Activated CD8-positive, alpha-beta memory T cell treated with anti-CD3 and anti-CD28 coated beads for 24 hours (primary cell): ENCODE results near the gene ABCC10.
"Not testable (repeated sequence)": the region's sequence is repeated elsewhere in the genome, so short reads cannot be mapped to it uniquely, and the experiment has no call there.

Experiments used
- DNase-seq: peaks from one replicate; pipeline ENCODE4 v3.0.0-alpha.2; 2020

ABCC10 gene

DNA sequence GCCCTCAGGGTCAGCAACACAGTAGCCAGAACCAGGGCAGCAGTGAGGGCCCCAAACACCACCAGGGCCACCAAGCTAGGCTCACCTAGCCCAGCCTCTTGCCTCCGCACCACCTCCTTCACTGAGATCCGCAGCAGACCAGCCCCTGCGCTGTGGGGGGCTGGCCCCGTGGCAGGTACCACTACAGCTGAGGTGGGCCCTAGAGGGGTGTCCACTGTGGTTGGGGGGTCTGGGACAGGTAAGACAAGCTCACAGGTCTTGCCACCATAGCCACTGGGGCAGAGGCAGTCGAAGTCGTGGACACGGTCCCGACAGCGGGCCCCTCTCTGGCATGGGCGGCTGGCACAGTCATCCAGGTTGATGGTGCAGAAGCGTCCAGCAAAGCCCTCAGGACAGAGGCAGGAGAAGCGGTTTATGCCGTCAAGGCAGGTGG, 23.4 kb downstream of the ABCC10 start:
- DNase-seq, result no peak

DNA sequence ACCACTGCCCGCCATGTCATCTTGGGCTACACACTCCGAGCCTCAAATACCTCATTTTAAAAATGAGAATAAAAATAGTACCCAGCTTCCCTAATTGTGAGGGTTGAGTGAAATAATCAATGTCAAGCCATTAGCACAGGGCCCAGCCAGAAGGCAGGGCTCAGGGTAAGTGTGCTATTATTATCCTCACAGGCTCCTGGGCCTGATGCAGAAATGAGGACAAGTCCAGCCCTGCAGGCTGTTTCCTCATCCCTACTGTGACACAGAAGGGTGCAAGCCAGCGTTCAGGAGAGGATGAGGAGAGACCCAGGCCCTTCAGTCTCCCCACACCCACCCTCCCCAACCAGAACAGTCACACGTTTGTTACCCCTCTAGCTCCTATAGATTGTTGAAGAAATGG, 24.0 kb downstream of the ABCC10 start:
- no peak for DNase-seq

DNA sequence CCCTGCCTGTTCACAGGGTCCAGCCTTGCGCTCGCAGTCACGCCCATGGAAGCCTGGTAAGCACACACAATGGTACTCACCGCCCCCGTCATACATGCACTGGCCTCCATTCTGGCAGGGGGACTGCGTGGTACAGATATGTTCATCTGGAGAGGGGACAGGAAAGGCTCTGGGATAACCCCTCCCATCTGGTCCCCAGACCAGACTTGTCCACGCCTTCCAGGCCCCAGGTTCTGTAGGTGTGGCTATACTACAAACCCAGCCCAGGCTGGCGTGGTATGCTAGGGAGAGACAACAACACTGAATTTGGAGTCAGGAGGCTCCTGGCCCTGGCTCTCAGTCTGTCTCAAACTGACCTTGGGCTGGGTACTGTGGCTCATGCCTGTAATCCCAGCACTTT, 24.6 kb downstream of the ABCC10 start:
- no peak for DNase-seq

DNA sequence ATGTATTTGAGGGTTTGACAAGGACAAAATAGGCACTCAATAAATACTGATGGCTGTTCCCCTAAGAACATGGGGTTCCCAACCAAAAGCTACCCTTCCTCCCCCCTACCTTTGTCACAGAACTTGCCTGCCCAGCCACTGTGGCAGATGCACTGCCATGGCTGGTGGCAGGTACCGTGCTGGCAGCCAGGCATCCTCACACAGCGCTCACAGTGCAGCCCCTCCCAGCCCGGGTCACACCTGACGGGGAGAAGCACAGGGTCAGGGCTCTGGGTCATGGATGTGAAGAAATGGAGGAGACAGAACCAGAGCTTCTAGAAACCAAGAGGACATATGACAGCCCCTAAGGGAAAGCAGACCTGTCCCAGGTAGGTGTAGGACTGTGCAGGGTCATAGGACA, 25.6 kb downstream of the ABCC10 start:
- DNase-seq, result no peak

DNA sequence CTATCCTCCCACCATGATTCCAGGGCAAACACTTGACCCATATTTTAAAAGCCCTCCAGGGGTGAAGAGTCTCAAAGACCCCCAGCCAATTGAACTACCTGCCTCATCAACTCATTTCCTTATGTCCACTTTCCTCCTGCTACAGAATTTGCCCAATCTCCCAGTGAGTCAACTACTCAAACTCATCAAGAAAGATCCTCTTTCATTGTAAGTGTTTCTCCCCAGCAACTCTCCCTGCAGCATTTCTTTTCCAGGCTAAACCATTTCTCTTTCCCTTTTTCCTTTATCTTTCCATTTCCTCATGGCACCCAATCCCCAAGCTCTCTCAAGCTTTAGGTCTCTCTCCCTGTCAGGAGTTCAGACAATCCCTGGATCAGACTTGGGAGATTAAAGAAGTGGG, 26.5 kb downstream of the ABCC10 start:
- DNase-seq, result no peak

DNA sequence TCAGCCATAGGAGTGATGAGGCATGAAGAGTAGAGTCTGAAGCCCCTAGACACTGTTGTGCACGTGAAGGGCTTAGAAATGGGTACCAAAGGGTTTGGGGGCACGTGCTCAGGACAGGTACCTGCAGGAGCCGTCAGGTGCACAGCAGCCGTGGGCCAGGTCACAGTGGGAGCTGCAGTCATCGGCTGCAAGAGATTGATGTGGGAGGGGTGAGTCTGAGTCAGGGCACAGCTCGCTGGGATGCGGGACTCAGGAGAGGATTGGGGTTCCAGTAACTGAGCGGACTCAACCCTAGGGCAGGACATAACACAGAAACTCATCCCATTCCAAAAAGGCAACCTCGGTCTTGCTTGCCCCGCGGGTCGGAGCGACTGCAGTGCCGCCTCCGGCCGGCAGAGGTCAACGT, 27.0 kb downstream of the ABCC10 start:
- DNase-seq, result peak; percentile 87

DNA sequence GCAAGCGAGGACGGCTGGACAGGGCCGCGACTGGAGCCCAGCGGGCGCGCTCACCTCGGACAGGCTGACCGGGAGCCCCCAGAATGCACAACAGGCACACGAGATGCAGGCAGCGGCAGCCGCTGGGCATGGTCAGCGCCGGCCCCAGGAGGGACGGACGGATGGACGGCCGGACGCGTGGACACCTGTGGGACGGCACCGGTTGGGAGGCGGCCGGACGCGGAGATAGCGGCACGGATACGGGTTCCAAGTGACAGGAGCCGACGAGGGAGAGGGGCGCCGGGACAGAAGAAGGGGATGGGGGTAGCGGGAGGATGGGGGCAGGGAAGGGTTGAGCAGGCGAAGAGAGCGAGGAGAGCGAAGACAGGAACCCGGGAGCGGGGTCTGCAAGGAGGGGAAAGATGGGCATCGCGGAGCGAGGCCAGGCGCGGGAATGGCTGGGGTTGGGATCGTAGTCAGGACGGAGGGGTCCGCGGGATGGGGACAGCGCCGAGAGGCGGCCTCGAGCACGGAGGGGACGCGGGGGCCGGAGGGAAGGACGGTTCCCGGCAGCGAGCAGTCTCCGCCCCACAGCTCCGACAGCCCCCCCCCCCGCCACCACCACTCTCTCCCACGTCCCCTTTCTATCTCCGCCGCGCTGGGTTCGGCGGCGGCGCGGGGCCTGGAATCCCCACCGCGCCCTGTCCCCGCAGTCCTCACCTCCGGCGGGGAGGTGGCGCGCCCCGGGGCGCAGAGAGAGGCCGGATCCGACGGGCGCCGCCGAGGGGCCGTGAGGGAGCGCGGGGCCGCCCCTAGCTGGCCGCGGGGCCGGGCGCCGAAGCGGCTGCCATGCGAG, 27.6 kb downstream of the ABCC10 start:
- DNase-seq, result peak; percentile 75

DNA sequence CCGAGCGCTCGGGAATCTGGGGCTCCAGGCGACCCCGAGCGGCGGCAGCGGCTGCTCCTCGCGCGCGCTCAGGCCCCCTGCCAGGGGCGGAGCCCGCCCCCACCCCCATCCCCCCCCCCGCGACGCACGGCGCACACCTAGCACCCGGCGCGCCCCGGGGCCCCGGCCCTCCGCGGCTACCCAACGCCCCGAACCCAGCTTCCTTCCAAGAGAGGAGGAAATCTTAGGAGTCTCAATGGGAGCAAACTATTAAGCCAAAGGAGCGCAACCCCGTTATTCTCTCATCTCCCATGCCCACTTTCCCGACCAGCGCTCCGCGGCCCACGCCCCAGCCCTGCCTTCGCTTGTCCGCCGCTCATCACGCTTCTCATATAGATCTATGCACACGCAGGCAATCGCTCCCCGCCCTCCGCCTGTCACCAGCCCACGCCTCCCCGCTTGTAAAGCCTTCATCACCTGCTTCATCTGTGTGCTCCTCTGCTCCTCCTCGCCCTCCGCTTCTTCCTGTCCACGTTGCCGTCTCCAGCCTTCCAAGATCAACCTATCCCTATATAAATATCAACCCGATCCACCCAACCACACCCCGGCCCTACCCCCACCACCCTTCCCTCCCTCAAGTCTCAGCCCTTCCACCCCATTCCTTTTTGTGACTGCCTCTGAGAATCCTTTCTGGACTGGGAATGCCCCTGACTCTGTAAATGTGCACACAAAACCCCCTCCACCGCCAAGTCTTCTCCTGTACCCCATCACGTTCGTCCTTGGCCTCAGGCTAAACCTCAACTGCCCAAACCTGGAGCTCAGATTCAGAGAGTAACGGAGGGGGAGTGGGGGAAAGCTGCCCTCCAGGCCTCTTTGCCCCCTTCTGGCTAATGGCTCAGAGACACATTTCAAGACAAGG, 28.4 kb downstream of the ABCC10 start, which contains the start of gene DLK2:
DLK2 (minus strand) TSS at position 18 of the 898 bp plus-strand sequence. CDS start 723 bp downstream, outside the sequence.
- peak; percentile 76 for DNase-seq

DNA sequence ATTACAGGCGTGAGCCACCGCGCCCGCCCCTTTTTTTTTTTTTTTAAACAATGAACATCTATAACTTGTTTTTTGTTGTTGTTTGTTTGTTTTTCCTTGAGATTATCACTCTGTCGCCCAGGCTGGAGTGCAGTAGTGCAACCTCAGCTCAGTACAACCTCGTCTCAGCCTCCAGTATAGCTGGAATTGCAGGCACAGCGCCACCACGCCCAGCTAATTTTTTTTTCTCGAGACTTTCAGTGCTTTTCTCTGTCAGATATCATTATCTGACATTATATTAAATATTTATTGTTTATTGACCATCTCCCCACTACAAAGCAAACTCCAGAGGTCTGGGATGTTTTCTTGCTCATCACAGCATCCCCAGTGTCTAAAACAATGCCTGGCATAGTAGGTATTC, 30.3 kb downstream of the ABCC10 start:
- no peak for DNase-seq

DNA sequence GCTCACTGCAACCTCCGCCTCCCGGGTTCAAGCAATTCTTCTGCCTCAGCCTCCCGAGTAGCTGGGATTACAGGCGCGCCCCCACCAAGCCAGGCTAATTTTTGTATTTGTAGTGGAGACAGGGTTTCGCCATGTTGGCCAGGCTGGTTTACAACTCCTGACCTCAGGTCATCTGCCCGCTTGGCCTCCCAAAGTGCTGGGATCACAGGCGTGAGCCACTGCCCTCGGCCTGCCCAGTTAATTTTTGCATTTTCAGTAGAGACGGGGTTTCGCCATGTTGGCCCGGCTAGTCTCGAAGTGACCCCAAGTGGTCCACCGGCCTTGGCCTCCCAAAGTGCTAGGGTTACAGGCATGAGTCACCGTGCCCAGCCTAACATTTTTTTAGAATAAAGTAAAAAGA, 30.8 kb downstream of the ABCC10 start:
- DNase-seq, result not testable (repeated sequence)

DNA sequence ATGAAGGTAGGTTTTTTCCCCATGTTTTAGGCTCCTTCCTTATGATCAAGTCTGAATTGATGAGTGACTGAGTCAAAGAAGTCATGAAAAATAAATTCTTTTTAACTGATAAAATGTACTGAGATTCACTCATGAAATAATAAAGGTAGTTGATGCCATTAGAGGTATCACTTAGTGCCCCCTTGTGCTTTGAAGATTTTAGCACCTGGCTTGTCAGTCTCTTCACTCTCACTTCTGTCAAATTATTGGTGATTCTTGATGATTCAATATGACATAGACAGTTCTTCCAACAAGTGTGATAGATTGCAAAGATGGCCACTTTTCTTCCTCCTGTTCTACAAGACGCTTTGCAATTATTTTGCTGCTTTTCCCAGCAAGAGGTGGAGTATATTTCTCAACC, 32.2 kb downstream of the ABCC10 start:
- no peak for DNase-seq

DNA sequence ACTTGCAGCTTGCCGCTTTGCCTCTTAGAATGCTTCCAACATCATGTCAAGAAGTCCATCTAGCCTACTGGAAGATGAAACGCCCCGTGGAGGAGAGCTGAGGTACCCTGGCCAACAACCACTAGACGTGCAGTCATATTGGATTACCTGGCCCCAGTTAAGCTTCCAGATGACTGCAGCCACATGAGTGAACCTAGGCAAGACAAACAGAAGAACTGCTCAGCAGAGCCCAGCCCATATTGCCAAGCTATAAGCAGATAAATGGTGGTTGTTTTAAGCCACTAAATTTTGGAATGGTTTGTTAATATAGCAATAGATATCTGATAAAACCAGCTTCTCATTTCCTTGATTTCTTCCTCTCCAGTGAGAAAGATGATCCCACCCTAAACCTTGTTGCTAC, 32.7 kb downstream of the ABCC10 start:
- DNase-seq, result no peak

DNA sequence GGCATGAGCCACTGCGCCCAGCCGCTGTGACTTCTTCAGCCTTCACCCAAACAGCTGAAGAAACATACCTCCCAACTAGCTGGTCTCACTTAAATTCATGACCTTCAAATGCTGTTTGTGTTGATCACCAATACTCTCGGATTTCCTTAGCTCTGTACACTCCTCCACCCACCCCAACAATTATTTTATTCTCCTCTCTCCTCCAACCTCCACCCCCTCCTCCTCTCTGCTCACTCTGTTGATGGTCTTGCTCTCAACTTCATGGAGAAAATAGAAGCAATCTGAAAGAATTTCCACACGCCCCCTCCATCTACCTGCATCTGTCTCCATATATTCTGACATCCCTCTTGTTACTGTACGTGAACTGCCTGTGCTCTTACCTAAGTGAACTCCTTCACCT, 34.6 kb downstream of the ABCC10 start:
- DNase-seq, result no peak

DNA sequence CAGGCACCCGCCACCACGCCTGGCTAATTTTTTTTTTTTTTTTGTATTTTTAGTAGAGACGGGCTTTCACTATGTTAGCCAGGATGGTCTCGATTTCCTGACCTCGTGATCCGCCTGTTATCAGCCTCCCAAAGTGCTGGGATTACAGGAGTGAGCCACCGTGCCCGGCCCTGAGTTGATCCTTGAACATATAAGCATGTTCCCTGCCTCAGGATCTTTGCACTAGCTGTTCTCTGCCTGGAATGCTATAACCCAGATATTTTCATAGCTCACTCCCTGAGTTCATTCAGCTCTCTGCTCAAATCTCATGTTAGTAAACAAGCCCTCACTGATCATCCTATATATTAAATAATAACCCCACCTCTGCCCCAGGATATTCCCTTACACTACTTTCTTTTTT, 37.0 kb downstream of the ABCC10 start:
- no peak for DNase-seq

DNA sequence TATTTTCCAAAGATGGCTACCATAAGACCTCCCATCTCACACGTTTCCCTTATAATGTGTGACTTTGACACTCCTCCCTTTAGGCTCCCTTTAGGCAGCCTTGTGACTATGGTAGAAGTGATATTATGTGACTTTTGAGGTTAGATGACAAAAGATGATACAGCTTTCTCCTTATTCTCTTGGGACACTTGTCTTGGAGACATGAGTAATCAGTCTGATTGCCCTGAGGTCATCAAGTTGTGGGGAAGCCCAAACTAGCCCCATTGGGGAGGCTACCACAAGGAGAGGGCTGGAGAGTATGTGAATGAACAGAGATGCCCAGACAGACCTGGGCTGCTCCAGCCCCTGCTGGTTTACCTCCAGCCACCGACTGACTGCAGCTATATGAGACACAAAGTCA, 38.6 kb downstream of the ABCC10 start:
- DNase-seq, result no peak

DNA sequence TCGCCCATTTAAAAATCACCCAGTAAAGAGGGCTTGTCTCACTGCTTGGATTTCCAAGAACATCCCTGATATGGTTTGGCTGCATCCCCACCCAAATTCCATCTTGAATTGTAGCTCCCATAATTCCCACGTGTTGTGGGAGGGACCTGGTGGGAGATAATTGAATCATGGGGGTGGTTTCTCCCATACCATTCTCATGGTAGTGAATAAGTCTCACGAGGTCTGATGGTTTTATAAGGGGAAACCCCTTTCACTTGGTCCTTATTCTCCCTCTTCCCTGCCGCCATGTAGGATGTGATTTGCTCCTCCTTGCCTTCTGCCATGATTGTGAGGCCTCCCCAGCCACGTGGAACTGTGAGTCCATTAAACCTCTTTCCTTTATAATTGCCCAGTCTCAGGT, 39.9 kb downstream of the ABCC10 start:
- not testable (repeated sequence) for DNase-seq

DNA sequence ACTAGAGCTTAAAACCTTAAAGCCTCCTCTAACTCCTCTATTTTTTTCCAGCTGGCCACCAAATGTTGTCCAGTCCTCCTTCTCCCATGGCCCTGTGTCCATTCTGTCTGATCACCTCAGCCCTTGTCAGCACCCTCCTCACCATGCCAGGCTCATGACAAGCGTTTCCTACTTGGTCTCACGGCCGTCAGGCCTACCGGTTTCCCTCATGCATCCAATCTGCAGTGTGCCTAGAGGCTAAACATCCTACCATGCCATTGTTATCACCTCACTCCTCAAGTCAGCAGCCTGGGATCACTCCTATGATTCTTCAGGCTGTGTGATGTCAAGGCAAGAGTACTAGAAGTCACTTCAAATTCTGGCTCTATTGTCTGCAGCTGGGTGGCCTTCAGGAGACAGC, 40.4 kb downstream of the ABCC10 start:
- no peak for DNase-seq

DNA sequence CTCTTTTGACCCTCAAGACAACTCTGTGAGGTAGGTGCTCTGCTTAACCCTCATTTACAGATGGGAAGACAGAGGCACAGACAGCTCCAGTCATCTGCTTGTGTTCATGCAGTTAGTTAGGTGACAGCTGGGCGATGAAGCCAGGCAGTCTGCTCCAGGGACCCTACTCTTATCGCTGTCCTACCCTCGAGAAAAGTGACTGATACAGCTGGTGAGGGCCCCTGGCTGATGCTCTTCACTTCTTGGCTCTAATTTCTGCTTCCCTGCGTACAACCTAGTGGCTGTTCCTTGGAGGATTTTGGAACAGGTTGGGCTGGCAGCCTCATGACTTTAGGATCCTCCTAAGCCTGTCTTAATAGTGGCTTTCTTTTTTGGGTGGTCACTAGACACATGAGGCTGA, 40.9 kb downstream of the ABCC10 start:
- DNase-seq, result no peak

DNA sequence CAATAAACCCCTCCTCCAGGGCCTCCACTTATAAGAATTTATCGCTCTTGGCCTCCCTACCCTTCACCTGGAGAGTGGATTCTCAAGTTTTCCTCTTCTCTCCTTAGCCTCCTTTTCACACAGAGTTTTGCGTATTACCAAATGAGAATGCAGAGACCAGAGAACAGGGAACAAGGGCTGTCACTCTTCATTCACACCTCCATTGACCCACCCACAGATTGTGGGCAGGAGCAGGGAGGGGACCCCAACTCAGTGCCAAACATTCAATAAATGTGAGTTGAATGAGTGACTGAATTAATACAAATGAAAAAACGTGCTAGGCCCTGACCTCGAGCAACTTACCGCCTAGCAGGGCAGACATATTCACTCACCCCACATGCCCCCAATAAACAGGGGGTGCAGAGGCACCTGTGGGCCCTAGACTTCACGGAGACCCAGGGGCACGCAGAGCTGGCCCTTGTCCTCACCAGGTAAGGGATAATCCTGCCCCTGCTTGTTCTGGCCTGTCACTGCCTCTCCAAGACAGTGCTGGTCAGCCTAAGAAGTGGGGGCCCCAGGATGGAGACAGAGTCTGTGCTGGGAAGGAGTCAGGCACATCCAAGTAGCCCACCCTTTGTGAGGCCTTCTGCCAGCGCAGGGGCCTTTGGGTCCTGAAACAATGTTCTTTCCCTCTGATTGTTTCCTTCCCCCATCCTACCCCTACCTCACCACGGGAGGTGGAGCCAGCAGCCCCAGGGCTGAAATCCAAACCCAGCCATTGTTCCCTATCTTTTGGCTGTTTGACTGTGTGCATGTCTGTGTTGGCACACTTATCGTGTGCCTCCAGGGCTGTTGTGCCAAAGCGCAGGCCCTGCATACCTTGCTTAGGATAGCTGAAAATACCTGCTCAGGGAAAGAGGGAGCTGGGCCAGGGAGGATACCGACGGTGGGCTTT, 41.7 kb downstream of the ABCC10 start:
- DNase-seq, result no peak

DNA sequence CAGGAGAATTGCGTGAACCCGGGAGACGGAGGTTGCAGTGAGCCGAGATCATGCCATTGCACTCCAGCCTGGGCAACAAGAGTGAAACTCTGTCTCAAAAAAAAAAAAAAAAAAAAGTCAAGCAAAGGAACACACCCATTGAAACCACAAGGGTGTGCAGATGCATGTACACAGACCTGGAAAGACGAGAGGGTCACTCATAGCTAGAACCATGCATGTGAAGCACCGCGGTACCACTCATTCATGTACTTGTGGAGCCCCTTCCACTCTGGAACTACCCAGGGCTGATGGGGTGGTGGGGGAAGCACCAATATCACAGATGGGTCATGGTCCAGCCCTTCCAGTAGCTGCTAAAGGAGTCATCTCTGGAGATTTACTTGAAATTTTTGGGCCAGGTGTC, 42.6 kb downstream of the ABCC10 start:
- no peak for DNase-seq

DNA sequence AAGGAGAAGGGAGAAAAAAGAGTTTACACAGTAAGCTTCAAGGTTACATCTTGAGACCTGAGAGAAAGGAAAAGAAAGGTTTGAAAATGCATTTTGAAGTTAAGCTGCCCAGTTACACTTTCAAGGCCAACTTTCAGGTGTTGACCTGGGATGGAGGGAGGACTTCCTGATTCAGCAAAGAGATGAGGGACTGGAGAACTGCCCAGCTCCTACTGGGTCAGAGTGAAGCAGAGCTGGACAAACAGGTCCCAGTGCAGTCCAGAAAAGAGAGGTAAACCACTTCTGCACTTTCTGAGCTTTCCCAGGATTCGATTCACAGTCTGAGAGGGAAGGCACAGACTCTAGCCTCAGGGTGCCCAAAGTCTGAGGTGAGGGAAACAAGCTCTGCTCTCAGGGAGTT, 44.1 kb downstream of the ABCC10 start:
- no peak for DNase-seq

DNA sequence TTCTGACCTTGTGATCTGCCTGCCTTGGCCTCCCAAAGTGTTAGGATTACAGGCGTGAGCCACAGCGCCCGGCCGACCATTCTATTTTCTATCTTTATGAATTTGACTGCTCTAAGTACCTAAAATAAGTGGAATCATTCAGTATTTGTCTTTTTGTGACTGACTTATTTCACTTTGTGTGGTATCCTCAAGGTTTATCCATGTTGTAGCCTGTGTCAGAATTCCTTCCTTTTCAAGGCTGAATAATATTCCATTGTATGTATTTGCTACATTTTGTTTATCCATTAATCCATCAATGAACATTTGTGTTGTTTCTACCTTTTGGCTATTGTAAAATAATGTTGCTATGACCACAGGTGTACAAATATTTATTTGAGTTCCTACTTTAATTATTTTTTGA, 45.2 kb downstream of the ABCC10 start:
- no peak for DNase-seq

DNA sequence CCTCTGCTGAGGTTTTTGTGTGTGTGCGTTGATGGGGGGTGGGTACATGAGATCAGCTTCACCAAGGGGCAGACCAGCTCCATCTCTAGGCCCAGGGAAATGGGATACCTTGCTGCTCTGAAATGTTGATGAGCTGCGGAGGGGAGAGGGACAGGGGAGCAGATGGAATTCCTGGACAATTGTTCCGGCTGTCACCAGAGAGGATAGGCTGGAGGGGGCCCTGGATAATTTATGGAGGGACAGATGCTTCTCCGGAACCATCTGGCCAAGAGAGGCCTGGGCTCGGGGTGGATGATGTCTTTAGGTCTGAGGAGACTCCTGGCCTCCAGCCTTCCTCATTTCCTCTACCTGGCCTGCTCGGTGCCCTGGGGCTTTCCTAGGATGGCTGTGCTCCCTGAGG, 48.2 kb downstream of the ABCC10 start:
- no peak for DNase-seq
